ENCODE results near the gene UMAD1.
A peak's percentile ranks its signal among the peaks of the same experiment; 100 is the strongest.
"Not testable (repeated sequence)": the region's sequence is repeated elsewhere in the genome, so short reads cannot be mapped to it uniquely, and the experiment has no call there.

UMAD1 gene

GRCh38 chr7:7789551-7789988 lies 149.0 kb downstream of the UMAD1 start:
- no peak for DNase-seq
- no peak for TF ChIP-seq POLR2A (IDR thresholded peaks at IDR 0.05; ENCODE audit: low read length)
- no peak for TF ChIP-seq GATA1 (IDR thresholded peaks at IDR 0.05; ENCODE audit: low read depth, low read length)

DNA sequence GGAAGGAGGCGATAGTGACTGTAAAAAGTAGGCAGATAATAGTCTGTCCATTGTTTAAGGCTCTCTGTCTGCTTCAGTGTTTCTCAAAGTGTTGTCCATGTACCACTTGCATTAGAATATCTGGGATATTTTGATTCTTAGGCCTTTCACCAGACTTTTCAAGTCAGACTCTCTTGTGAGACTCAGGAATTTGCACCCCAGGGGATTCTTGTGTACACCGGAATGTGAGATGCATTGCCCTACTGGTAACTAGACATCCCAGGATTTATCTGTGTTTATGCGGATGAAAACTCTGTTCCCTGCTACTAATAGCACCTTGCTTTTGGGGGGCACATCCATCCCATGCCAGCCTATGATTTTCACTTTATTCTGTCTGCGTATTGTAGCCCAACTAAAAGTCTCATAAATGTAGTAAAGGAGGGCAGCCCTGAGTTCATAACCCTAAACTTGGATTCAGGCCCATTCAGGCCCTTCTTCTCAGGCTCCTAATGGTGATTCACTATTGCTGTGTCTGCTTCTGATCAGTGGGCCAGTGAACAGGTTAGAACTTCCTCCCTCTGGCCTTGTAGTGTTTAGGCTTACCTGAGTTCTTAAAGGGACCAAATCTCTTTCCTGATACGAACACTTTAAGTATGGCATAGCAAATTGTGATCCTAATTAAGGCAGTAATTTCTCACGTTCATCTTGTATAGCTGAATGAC lies 149.6 kb downstream of the UMAD1 start:
- TF ChIP-seq POLR2A (IDR thresholded peaks at IDR 0.05; ENCODE audit: low read length) (no peak), GATA1 (IDR thresholded peaks at IDR 0.05; ENCODE audit: low read depth, low read length) (no peak)
- no peak for DNase-seq

DNA sequence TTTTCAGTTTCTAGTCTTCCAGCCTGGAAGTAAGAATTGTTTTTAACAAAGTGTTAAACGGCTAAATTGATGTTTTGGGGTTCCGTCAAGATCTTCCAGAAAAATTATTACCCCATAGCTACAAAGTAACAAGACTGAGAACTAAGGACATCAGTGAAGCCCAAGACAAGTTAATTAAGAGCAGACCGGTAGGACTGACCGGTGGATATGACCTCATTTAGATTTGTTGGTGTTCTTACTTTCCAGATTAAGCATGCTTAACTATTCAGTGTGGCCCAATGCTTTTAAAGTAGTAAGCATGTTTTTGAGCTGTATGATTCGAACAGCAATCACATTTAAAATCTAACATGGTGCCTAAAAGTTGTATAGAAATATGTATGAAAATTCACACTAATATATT lies 151.0 kb downstream of the UMAD1 start:
- TF ChIP-seq GATA1 (IDR thresholded peaks at IDR 0.05; ENCODE audit: low read depth, low read length) (no peak), POLR2A (IDR thresholded peaks at IDR 0.05; ENCODE audit: low read length) (no peak)
- DNase-seq, result no peak

- TF ChIP-seq POLR2A (IDR thresholded peaks at IDR 0.05; ENCODE audit: low read length) (no peak), GATA1 (IDR thresholded peaks at IDR 0.05; ENCODE audit: low read depth, low read length) (no peak)
- no peak for DNase-seq
These were observed 151.5 kb downstream of the UMAD1 start for GRCh38 chr7:7792056-7792455.

GRCh38 chr7:7793249-7793648 lies 152.7 kb downstream of the UMAD1 start:
- TF ChIP-seq GATA1 (IDR thresholded peaks at IDR 0.05; ENCODE audit: low read depth, low read length) (no peak), POLR2A (IDR thresholded peaks at IDR 0.05; ENCODE audit: low read length) (no peak)
- no peak for DNase-seq

GRCh38 chr7:7793921-7794320 lies 153.4 kb downstream of the UMAD1 start:
- no peak for DNase-seq
- TF ChIP-seq POLR2A (IDR thresholded peaks at IDR 0.05; ENCODE audit: low read length) (no peak), GATA1 (IDR thresholded peaks at IDR 0.05; ENCODE audit: low read depth, low read length) (no peak)

- DNase-seq, result no peak
- TF ChIP-seq GATA1 (IDR thresholded peaks at IDR 0.05; ENCODE audit: low read depth, low read length), result no peak
- TF ChIP-seq POLR2A (IDR thresholded peaks at IDR 0.05; ENCODE audit: low read length), result no peak
These were observed 154.7 kb downstream of the UMAD1 start for GRCh38 chr7:7795203-7795602.

DNA sequence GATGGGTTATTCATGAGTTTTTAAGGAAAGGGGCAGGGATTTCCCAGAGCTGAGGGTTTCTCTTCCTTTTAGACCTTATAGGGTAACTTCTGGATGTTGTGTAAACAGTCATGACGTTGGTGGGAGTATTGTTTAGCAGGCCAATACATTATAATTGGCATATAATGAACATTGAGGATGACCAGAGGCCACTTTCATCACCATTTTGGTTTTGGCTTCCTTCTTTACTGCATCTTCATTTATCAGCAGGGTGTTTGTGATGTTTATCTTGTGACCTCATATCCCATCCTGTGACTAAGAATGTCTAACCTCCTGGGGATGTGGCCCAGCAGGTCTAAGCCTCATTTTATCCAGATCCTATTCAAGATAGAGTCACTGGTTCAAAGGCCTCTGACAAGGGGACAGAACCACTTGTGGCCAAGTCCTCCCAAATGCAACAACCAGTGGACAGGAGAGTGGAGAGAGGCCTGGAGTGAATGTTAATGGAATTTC lies 155.1 kb downstream of the UMAD1 start:
- no peak for DNase-seq
- no peak for TF ChIP-seq GATA1 (IDR thresholded peaks at IDR 0.05; ENCODE audit: low read depth, low read length)

GRCh38 chr7:7798510-7798909 lies 158.0 kb downstream of the UMAD1 start:
- TF ChIP-seq GATA1 (IDR thresholded peaks at IDR 0.05; ENCODE audit: low read depth, low read length), result no peak
- no peak for TF ChIP-seq POLR2A (IDR thresholded peaks at IDR 0.05; ENCODE audit: low read length)
- no peak for DNase-seq

GRCh38 chr7:7799138-7799537 lies 158.6 kb downstream of the UMAD1 start:
- peak in 1 of 2 experiments; percentile 31 for DNase-seq
- no peak for TF ChIP-seq POLR2A (IDR thresholded peaks at IDR 0.05; ENCODE audit: low read length)

DNA sequence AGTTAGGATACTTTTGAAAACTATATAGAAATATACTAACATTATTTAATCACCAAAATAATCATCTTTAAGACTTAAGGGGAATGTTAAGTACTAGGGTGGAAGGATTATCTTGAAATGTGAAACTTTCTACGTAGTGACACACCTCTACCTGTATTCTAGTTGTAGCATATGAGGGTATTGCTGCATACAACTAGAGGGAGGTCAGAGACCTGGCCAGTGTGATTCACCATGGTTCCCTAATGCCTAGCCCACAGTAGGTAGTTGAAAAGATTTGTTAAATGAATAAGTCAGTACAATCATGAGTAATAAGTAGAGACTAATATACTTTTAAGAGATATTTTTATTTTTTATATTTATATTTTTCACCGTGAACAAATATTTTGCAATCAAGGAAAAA lies 162.0 kb downstream of the UMAD1 start:
- TF ChIP-seq POLR2A (IDR thresholded peaks at IDR 0.05; ENCODE audit: low read length) (no peak), GATA1 (IDR thresholded peaks at IDR 0.05; ENCODE audit: low read depth, low read length) (no peak)
- no peak for DNase-seq

GRCh38 chr7:7803715-7804178 lies 163.2 kb downstream of the UMAD1 start:
- no peak for DNase-seq
- TF ChIP-seq POLR2A (IDR thresholded peaks at IDR 0.05; ENCODE audit: low read length) (no peak), GATA1 (IDR thresholded peaks at IDR 0.05; ENCODE audit: low read depth, low read length) (no peak)

DNA sequence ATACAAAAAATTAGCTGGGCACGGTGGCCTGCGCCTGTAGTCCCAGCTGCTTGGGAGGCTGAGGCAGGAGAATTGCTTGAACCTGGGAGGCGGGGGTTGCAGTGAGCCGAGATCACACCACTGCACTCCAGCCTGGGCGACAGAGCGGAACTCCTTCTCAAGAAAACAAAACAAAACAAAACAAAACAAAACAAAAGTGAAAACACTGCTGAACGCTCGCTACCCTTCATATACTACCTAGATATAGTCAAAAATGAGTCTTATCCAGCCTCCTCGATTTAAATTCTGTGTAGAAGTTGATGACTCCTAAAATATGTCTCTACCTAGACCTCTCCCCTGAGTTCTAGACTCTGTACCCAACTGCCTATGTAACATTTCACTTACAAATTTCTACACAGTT lies 164.3 kb downstream of the UMAD1 start:
- not testable (repeated sequence) for DNase-seq

DNA sequence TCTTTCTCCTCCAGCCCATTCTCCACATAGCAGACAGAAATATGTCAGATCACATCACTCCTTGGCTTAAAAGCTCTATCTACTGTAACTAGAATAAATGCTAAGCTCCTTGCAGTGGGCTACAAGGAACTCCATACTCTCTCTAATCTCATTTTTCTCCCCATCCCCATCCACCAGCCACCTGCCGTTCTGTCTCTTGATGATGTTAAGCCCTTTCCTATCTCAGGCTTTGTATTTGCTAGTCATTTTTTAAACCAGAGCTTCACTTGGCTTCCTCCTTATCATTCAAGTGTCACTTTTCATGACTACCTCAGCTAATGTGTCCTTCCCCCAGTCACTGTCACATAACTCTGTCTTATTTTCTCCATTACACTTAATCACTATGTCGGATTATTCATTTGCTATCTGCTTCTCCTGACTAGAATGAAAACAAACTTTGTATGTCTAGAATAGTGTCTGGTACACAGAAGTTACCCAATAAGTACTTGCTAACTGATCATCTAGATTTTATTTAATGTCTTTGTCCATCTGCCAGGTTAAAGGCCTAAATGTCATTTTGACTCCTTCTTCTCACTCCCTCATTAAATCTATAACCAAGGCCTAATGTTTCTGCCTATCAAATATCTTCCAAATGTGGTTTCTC lies 165.1 kb downstream of the UMAD1 start:
- TF ChIP-seq GATA1 (IDR thresholded peaks at IDR 0.05; ENCODE audit: low read depth, low read length), result no peak
- no peak for DNase-seq

DNA sequence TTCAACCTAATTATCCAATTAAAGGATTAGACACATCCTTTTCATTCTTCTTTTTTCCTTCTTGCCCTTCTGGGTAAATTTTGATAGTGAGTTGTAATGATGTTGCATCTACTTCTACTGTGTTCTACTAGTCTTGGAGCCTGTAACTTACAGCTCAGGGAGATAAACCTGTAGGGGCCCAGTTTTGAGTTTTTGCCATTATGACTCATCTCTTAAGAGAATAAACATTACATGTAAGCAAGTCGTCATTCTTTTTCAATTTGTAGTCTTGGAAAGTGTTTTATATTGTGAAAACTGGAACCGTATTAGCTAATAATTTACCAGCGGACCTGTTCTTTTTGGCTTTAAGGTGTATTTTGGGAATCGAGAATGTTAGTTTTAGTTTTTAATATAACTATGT lies 167.6 kb downstream of the UMAD1 start:
- TF ChIP-seq GATA1 (IDR thresholded peaks at IDR 0.05; ENCODE audit: low read depth, low read length), result no peak
- no peak for TF ChIP-seq POLR2A (IDR thresholded peaks at IDR 0.05; ENCODE audit: low read length)
- DNase-seq, result peak; percentile 17 to 65
